ENCODE data around the gene IFT20. TPM values are rescaled to one million over a fixed set of nuclear protein-coding genes. Genes with fewer than 3 reads are reported as not detected.

Gene IFT20
- total and polyA plus RNA-seq, 10 of the 15 experiments (the other 5 are each of a cell fraction or from before 2014, with no cell fraction given), result 9.4 to 38.2 (median 19.1) TPM

- TF ChIP-seq ETV6 (conservative IDR thresholded peaks at IDR 0.05 in 1 of 2, IDR thresholded peaks at IDR 0.05 in 1 of 2; ENCODE audit: borderline replicate concordance in 1 of 2, low read depth in 1 of 2) (no peak), RCOR1 (conservative IDR thresholded peaks at IDR 0.05; ENCODE audit: low read depth, low read length) (no peak), MEF2A (IDR thresholded peaks at IDR 0.05; ENCODE audit: insufficient read depth, low read depth, low read length) (no peak), MXI1 (IDR thresholded peaks at IDR 0.05; ENCODE audit: low read depth, low read length) (peak; percentile 96), TCF3 (IDR thresholded peaks at IDR 0.05; ENCODE audit: borderline replicate concordance, insufficient read depth, low read depth, low read length) (no peak), NBN (IDR thresholded peaks at IDR 0.05) (peak; percentile 67; the same call in 1 of the 2 replicates), EGR1 (IDR thresholded peaks at IDR 0.05; ENCODE audit: borderline replicate concordance in 1 of 2, low read depth in 2 of 2, low read length in 2 of 2) (no peak), POU2F2 (IDR thresholded peaks at IDR 0.05; ENCODE audit: borderline replicate concordance, low read depth, low read length) (no peak), STAT3 (IDR thresholded peaks at IDR 0.05; ENCODE audit: low read depth, low read length) (no peak), SP1 (IDR thresholded peaks at IDR 0.05; ENCODE audit: low read depth, low read length) (peak; percentile 96), SPI1 (IDR thresholded peaks at IDR 0.05; ENCODE audit: borderline replicate concordance, insufficient read depth, low read depth, low read length) (no peak), JUNB (IDR thresholded peaks at IDR 0.05) (no peak), BHLHE40 (IDR thresholded peaks at IDR 0.05; ENCODE audit: borderline replicate concordance in 1 of 2, low read depth in 2 of 2, low read length in 1 of 2) (peak; percentile 30 to 68; a peak in 1 of 4 replicates), CREM (IDR thresholded peaks at IDR 0.05; ENCODE audit: low read depth) (peak; percentile 85), EED (IDR thresholded peaks at IDR 0.05; ENCODE audit: low read depth) (peak; percentile 29), E2F4 (IDR thresholded peaks at IDR 0.05; ENCODE audit: low read depth, low read length) (peak; percentile 75), CEBPB (IDR thresholded peaks at IDR 0.05; ENCODE audit: borderline replicate concordance in 1 of 2, low read depth in 2 of 2, low read length in 2 of 2) (no peak), RB1 (IDR thresholded peaks at IDR 0.05; ENCODE audit: borderline replicate concordance) (peak; percentile 85), SREBF1 (IDR thresholded peaks at IDR 0.05; ENCODE audit: low read length) (no peak), ZNF592 (IDR thresholded peaks at IDR 0.05) (no peak), RUNX3 (IDR thresholded peaks at IDR 0.05; ENCODE audit: low read length) (peak; percentile 90), SIN3A (IDR thresholded peaks at IDR 0.05; ENCODE audit: low read depth, low read length) (peak; percentile 76), MAX (IDR thresholded peaks at IDR 0.05; ENCODE audit: low read depth, low read length) (peak; percentile 86), PBX3 (IDR thresholded peaks at IDR 0.05; ENCODE audit: insufficient replicate concordance, low read depth, low read length) (no peak)
These were observed 16.3 kb downstream of the IFT20 start, which contains the start of gene TMEM97 (continued) for GRCh38 chr17:28318759-28319597.
